Inflammatory macrophage (primary cell): ENCODE results near the gene PATZ1.
"Not testable (repeated sequence)": the region's sequence is repeated elsewhere in the genome, so short reads cannot be mapped to it uniquely, and the experiment has no call there.

Experiments used
- DNase-seq, 2 donors: peaks; one replicate each; pipeline ENCODE4 v3.0.0-alpha.2; 2020 to 2022
- total RNA-seq, 18 experiments: gene quantifications; one replicate each; lab custom pipeline; 2026; ENCODE audit warnings: mixed read lengths in 6 of 18, inconsistent platforms in 2 of 18; lab: John Stamatoyannopoulos, UW

Gene PATZ1
- 2.3 to 13.4 (median 9.2) reads per million in 18 experiments for total RNA-seq

DNA sequence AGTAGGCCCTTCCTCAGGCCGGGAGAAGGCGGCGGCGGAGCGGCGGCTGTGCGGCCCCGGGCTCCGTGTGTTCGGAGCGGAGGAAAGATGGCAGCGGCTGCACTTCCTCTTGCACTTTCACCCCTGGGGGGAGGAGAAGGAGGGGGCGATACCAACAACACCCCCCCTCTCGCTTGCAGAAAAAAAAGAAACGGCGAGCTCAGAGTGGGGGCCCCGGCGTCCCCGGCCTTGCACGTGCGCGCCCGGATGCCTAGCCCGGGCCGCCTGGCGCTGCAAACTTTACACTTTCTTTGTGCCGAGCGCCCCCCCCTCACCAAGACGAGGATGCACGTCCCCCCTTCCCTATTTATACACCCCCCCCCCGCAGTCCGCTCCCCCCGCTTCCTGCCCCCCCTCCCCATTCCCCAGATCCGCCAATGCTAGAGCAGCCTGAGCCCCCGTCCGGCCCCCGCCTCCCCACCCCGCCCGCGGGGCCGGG is at the start of gene PATZ1:
TSS of gene PATZ1 (minus strand) at position 92 of the 478 bp plus-strand sequence. CDS start 744 bp downstream, outside the sequence.
- peak; percentile 62 to 72 for DNase-seq

DNA sequence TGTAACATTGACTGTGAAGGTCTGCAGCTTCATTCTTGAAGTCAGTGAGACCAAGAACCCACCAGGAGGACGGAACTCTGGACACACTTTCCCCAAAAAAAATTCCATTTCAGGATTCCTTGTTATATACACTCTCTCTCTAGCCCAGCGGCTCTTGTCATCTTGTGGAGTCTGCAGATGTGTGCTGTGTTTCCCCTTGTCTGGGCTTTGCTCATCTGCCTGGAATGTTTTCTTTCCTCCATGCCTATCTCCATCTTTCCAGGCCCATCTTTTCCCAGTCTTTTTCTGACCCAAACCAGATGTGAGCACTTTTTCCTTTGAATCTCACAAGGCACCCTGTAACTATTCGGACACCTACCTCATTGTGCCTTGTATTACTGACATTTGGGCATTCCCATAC is 48.2 kb upstream of the PATZ1 start:
- DNase-seq = no peak

GRCh38 chr22:31393893-31394292 is 47.7 kb upstream of the PATZ1 start:
- no peak for DNase-seq

- DNase-seq = not testable (repeated sequence)
Observed at GRCh38 chr22:31378651-31379050, 32.5 kb upstream of the PATZ1 start.

DNA sequence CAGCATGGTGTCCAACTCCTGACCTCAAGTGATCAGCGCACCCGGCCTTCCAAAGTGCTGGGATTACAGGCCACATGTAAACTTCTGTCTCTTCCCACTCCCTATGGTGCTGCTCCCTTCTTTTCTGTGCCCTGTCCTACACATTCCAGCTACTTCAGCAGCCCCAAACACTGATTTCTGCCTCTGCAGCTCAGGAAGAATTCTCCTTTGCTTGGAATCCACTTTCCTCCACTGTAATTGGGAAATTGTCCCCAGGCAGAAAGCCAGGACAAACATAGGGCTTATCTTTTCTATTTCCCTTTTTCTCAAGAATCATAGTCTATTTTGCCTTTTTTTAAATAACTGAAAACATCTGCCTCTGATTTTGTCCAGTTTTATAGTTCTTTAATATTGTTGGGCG is 32.0 kb upstream of the PATZ1 start:
- DNase-seq = no peak

DNA sequence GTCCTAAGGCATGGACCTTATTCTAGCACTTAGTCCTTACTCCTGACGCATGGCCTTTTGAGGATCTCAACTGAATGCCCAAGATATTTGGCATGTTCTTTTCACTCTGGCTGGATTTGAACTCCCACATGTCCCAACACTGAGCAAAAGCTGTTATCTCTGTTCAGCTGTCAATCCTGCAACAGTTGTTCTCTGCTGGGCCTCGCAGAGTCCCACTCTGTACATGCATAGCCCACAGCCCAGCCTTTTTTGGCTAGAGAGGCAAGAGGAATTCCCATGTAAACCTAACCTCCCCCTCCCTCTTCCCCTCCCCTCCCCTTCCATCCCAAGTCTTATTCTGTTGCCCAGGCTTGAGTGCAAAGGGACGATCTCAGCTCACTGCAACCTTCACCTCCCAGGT is 31.5 kb upstream of the PATZ1 start:
- DNase-seq = no peak

GRCh38 chr22:31367426-31367825 is 21.3 kb upstream of the PATZ1 start:
- DNase-seq = peak; percentile 4 to 41

DNA sequence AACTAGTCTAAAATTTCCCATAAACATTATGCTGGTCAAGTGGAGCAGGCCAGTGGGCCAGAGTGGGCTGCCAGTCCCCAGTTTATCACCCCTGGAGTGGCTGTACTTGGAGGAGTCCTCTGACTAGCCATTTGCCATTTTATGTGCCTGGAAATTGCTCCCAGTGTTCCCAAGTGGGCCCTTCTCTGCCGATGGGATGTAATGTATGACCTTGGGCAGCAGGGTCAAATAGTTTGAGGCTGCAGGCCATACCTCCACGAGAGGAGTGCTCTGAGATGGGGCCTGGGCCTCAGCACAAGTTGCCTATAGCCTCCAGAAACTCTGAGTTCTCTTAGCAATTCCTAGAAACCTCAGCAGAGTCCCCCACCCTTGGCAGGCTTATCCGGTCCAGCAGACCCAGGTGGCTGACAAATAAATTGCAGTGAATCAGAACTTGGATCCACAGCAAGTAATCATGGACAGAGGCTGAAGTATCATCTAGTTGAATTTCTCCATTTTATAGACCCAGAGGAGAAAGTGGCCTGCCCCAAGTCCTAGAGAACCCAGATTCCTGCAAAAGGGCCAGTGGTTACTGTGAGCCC is 17.8 kb upstream of the PATZ1 start:
- DNase-seq = no peak

DNA sequence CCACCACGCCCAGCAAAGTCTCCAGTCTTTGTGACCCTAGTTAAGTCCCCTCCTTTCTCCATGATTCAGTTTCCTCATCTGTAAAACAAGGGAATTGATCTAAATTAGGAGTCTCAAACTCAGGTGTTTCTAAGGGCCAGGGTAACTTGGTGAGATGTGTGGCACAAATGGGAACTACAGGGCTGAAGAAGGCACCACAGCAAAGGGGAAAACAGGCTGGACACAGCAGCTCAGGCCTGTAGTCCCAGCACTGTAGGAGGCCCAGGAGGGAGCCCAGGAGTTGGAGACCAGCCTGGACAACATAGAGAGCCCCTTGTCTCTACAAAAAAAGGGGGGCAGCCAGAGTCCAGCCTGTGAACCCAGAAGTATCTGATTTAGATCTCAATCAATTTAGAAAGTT is 15.6 kb upstream of the PATZ1 start:
- no peak for DNase-seq

- no peak for DNase-seq
Observed at GRCh38 chr22:31360029-31360428, 13.9 kb upstream of the PATZ1 start.

DNA sequence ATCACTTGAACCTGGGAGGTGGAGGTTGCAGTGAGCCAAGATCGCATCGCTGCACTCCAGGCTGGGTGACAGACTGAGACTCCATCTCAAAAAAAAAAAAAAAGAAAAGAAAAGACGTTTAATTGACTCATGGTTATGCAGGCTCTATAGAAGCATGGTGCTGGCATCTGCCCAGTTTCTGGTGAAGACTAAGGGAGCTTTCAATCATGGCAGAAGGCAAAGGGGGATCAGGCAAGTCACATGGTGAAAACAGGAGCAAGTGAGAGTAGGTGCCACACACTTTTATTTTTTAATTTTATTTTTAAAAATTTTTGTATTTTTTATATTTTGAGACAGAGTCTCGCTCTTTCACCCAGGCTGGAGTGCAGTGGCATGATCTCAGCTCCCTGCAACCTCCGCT is 8.4 kb upstream of the PATZ1 start:
- DNase-seq = no peak

DNA sequence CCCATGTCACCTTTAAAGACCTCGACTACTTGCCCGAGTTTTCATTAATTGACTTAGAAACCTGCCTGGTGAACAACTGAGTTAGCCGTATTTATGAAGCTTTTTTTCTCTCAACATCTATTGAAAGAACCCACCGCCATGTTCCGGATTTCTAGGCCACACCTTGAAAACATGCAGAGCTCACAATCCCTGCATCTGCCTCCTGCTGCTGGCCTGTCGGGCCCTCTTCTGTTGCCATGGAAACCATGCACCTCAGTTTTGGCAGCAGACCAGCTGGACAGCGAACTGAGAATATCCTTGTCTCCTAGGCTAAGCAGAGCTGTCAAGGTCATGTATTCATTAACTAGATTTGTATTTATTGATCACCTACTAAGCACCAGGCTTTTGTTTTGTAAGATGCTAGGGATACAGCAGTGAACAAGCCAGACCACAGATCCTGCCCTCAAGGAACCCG is 4.3 kb upstream of the PATZ1 start:
- DNase-seq = no peak

DNA sequence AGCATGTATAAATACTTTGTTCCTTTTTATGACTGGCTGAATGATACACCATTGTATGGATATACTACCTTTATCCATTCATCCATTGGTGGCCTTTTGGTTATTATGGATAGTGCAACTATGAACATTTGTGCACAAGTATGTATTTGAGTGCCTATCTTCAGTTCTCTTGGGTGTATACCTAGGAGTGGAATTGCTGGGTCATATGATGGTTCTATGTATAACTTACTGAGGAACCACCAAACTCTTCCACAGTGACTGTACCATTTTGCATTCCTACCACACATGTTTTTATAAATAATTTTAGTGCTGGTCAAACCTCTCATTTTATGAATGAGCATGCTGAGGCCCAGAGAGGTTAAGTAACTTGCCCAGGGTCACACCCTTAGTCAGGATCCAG is 3.8 kb upstream of the PATZ1 start:
- no peak for DNase-seq

DNA sequence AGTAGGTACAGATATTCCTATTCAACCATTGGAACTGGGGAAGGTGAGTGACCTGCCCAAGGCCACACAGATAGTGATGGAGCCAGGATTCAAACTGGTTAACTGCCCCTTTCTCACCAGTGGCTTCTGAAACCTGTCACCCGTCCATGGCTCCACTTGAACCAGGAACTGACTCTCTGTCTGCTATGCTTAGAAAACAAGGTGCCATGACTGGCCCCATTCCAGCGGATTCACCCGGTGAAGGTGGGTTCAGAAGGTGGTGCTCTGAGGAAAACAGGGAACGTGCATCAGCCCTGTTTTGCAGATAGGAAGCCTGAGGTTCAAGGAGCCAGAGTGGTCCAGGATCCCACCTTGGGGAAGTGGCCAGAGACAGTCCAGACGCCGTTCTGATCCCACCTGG is 2.6 kb upstream of the PATZ1 start:
- no peak for DNase-seq

DNA sequence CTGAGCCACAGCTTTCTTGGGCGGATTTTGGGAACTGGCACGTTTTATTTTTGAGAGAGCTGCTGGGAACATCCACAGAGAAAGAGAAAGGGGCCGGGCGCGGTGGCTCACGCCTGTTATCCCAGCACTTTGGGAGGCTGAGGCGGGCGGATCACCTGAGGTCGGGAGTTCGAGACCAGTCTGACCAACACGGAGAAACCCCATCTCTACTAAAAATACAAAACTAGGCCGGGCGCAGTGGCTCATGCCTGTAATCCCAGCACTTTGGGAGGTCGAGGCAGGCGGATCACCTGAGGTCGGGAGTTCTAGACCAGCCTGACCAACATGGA is 1.8 kb upstream of the PATZ1 start:
- DNase-seq = not testable (repeated sequence)

GRCh38 chr22:31347251-31348008 is 1.3 kb upstream of the PATZ1 start:
- peak; percentile 68 to 77 for DNase-seq

DNA sequence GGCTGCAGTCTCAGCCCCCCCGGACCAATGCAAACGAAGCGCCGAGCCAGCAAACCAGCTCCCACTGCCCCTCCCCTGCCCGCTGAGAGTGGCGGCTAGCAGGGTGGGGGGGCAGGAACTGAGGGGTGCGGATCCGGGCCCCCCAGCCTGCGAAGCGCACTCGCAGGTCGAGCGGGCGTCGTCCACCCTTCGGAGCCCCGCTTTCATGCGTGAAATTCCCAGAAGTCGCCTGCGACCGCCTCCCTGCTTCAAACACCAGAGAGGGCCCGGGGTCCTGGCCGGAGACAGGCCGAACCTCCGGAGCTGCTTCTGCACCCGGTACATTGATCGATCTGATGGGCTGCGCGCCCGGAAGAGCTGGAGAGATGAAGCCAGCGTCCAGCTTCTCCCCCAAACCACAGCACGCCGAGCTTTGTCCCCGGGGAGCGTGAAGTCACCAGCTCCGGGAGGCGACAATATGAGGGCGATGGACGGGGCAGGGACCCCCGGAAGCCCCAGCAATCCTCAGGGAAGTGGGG is 646 bp upstream of the PATZ1 start:
- peak in 1 of 2 donors; percentile 13 for DNase-seq

- DNase-seq = peak; percentile 77 to 89
Observed at GRCh38 chr22:31345331-31346254, 553 bp downstream of the PATZ1 start.

DNA sequence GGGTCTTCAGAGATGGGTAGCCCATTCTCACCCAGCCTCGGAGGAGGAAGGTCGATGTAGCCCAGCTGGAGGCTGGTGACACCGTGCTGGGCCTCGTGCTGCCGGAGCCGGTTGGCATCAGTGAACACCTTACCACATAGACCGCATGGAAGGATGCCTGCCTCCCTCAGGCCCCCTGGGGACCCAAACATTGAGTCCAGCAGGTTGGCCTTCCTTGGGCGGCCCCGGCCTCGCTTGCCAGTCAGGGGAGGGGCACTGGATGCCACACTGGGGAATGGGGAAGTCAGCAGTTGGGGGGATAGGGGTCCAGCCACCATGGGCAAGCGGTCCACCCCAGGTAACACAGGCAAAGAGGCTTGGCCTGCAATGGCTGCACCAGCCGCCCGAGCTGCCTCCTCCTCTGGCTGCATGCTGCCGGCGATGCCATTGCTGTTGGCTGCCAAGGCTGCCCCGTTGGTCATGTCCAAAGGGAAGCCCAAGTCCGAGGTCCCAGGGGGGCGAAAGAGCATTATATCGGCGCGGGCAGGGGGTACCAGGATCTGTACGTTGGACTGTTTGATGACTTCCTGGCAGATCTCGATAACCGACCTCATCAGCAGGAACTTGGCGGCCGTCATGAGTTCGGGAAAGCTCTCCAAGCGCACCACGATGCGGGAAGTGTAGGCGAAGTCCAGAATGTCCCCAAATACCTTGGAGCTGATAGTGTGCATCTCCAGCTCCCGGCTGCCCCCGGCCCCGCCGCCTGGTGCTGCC is 1.4 kb downstream of the PATZ1 start:
- DNase-seq = peak in 1 of 2 donors; percentile 32

- DNase-seq = peak in 1 of 2 donors; percentile 23
Observed at GRCh38 chr22:31344256-31344577, 1.9 kb downstream of the PATZ1 start.

DNA sequence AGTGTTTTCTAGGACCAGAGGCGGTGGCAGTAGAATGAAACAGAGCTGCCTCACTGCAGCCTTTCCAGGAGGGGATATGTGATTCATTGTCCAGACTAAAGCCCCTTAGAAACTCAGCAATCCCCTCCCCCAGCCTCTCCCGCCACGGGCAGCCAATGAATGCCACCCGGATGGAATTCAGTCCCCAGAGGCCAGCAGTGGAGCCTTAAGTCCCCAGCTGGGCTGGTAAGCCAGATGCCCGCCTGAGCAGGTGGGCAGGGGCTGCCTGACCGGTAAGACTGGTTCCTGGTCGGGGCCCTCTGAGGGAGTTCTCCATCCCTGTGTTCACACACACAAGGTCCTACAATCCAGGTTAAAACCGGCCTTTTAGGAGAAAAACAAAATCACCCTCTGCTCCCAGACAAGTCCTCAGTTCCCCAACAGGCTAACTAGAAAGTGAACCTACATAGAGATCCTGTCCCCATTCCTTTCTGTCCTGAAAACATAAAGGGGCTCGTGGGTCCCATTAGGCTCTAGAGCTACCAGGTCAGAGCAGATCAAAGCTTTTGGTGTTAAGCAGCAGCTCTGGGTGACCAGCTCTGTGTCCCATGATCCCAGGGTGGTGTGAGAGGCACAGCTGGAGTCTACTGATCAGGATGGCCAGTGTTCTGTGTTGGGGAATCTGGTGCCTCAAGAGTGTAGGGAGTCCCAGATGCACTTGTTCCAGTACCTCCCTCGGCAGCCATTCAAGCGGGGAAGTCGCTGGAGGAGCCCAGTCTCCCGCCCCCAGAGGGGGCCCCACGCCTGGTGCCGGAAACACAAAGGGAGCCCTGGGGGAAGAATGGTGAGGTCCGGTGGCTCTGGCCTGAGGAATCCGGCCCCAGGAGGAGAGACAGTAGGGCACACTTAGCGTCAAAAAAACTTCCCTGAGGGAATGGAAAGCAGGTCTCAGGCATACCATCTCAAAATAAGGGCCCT is 2.6 kb downstream of the PATZ1 start:
- DNase-seq = peak in 1 of 2 donors; percentile 24
